Esophagus muscularis mucosa (tissue), 4 donors: Measurements from ENCODE around the gene MAP1B.

Source experiments
- EP300 ChIP-seq: sonication (generic); formaldehyde crosslinking; IDR thresholded peaks from one replicate; pipeline ENCODE4 v1.6.1; 2017; ENCODE audit warnings: antibody characterized with exemption
- POLR2AphosphoS5 ChIP-seq, 2 donors: sonication (generic); formaldehyde crosslinking; IDR thresholded peaks; one replicate each; pipeline ENCODE4 v1.6.1; 2017; ENCODE audit warnings: antibody characterized with exemption in 2 of 2
- TF ChIP-seq, protein P1 (sequence below), 3 experiments: fragments of 200-600 bp in 2 of 3; fragments of 450-650 bp in 1 of 3; sonication (generic) in 2 of 3; IDR thresholded peaks; one replicate each; pipeline ENCODE4 v1.5.1; 2017 to 2019; ENCODE audit warnings: antibody characterized with exemption in 3 of 3, mild to moderate bottlenecking in 2 of 3, moderate library complexity in 1 of 3

DNA sequence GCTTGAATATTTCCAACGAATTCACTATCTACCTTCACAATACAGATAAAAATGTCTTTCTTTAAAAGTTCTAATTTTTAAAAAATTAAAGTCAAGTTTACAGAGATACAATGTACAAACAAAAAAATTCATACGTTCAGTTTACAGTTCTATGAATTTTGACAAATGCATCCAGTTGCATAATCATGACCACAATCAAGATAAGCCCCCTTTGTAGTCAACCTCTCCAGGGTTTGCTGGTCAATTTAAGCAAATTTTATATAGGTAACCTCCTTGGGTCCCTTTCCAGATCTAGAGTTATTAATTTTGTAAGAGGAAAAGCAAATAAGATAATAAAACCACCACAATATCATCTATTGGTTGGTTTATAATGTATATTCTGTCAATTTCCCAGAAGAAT, 136.4 kb downstream of the MAP1B start:
- TF ChIP-seq, protein P1, sequence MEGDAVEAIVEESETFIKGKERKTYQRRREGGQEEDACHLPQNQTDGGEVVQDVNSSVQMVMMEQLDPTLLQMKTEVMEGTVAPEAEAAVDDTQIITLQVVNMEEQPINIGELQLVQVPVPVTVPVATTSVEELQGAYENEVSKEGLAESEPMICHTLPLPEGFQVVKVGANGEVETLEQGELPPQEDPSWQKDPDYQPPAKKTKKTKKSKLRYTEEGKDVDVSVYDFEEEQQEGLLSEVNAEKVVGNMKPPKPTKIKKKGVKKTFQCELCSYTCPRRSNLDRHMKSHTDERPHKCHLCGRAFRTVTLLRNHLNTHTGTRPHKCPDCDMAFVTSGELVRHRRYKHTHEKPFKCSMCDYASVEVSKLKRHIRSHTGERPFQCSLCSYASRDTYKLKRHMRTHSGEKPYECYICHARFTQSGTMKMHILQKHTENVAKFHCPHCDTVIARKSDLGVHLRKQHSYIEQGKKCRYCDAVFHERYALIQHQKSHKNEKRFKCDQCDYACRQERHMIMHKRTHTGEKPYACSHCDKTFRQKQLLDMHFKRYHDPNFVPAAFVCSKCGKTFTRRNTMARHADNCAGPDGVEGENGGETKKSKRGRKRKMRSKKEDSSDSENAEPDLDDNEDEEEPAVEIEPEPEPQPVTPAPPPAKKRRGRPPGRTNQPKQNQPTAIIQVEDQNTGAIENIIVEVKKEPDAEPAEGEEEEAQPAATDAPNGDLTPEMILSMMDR (IDR thresholded peaks at IDR 0.05): no peak
- TF ChIP-seq POLR2AphosphoS5 (IDR thresholded peaks at IDR 0.05) (no peak), EP300 (no peak)
